MCF 10A (cell line): ENCODE measurements around the gene FNIP2. TPM values are rescaled to one million over a fixed set of nuclear protein-coding genes. Genes with fewer than 3 reads are reported as not detected.
"Not testable (repeated sequence)": the region's sequence is repeated elsewhere in the genome, so short reads cannot be mapped to it uniquely, and the experiment has no call there.

ENCODE experiments used
- BruUV-seq: library from RNA; stranded (reverse); fragments of 400-500 nt; replicated peaks from 2 replicates; lab custom pipeline; 2021; lab: Mats Ljungman, UMichigan
- CTCF ChIA-PET: fragments of 300-600 bp; sonication (Branson Sonifier 250); formaldehyde crosslinking; extraction: SDS; loops from one replicate; lab custom pipeline; 2021; ENCODE audit warnings: antibody characterized with exemption, inconsistent platforms; lab: Yijun Ruan, JAX
- POLR2A ChIA-PET: fragments of 300-600, 350-650 bp; sonication (Branson Sonifier 250); formaldehyde crosslinking; extraction: SDS; loops from one replicate; lab custom pipeline; 2020; ENCODE audit warnings: antibody characterized with exemption, inconsistent platforms; lab: Yijun Ruan, JAX
- DNase-seq: peaks from one replicate; pipeline ENCODE4 v3.0.0-alpha.2; 2018; ENCODE audit not compliant: unreplicated experiment
- H3K27ac Mint-ChIP-seq: one replicate; pipeline ENCODE4 v1.8.0; 2022; ENCODE audit warnings: mild to moderate bottlenecking, low read depth, mixed read lengths; ENCODE audit not compliant: unreplicated experiment
- H3K27me3 Mint-ChIP-seq: one replicate; pipeline ENCODE4 v1.8.0; 2022; ENCODE audit warnings: mixed read lengths; ENCODE audit not compliant: insufficient read depth, unreplicated experiment
- H3K36me3 Mint-ChIP-seq: one replicate; pipeline ENCODE4 v1.8.0; 2022; ENCODE audit warnings: mild to moderate bottlenecking, moderate library complexity, mixed read lengths; ENCODE audit not compliant: insufficient read depth, unreplicated experiment
- H3K4me1 Mint-ChIP-seq: one replicate; pipeline ENCODE4 v1.8.0; 2022; ENCODE audit warnings: mixed read lengths; ENCODE audit not compliant: insufficient read depth, unreplicated experiment
- H3K4me3 Mint-ChIP-seq: one replicate; pipeline ENCODE4 v1.8.0; 2022; ENCODE audit warnings: mild to moderate bottlenecking, moderate library complexity, mixed read lengths; ENCODE audit not compliant: unreplicated experiment
- H3K9me3 Mint-ChIP-seq: one replicate; pipeline ENCODE4 v1.8.0; 2022; ENCODE audit warnings: mixed read lengths; ENCODE audit not compliant: unreplicated experiment
- intact Hi-C: fragments of 100-400 bp; cut with micrococcal nuclease; formaldehyde crosslinking; loops from 2 replicates; pipeline ENCODE4 v1.14.1; 2022
- total RNA-seq: library from RNA; stranded (reverse); gene quantifications from 2 replicates; pipeline ENCODE4 v1.2.3, GENCODE V29; 2022
- TF ChIP-seq, protein P1 (sequence below): fragments of 200-600 bp; IDR thresholded peaks from one replicate; pipeline ENCODE4 v1.8.0; 2022; ENCODE audit warnings: antibody characterized with exemption, mild to moderate bottlenecking; ENCODE audit not compliant: unreplicated experiment

FNIP2 gene
- total RNA-seq, 1 experiment from 2014 or later: 6.4 TPM

DNA sequence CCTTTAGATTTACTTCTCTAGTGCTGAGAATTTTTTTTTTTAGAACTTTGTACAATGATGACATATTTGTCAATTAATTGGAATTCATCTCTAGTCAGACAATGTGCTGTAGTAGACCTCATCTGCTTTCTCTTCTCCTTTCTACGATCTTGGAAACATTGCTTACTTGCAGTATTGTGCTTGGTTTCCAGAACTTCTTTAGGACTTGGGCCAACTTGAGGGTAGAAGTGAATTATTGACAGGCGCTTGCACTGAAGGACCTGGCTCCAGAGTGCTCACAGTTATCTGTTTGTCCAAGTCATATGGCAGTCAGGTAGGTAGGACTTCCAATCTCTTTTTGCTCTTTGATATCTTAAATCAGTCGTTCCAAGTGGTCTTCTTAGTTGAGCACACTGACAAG is 39.6 kb downstream of the FNIP2 start:
- H3K27me3 Mint-ChIP-seq: no peaks in the 10 kb centered on the region
- BruUV-seq: no TSS peak
- no peak overlapping the region for H3K4me3 Mint-ChIP-seq
- no peaks in the 10 kb centered on the region for H3K9me3 Mint-ChIP-seq
- intact Hi-C loops: no loop called here
- TF ChIP-seq, protein P1, sequence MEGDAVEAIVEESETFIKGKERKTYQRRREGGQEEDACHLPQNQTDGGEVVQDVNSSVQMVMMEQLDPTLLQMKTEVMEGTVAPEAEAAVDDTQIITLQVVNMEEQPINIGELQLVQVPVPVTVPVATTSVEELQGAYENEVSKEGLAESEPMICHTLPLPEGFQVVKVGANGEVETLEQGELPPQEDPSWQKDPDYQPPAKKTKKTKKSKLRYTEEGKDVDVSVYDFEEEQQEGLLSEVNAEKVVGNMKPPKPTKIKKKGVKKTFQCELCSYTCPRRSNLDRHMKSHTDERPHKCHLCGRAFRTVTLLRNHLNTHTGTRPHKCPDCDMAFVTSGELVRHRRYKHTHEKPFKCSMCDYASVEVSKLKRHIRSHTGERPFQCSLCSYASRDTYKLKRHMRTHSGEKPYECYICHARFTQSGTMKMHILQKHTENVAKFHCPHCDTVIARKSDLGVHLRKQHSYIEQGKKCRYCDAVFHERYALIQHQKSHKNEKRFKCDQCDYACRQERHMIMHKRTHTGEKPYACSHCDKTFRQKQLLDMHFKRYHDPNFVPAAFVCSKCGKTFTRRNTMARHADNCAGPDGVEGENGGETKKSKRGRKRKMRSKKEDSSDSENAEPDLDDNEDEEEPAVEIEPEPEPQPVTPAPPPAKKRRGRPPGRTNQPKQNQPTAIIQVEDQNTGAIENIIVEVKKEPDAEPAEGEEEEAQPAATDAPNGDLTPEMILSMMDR: no peak
- H3K4me1 Mint-ChIP-seq: peaks cover 19% of the 10 kb centered on the region
- ChIA-PET CTCF (no interaction called here), POLR2A (interaction anchor here (0.7 kb wide), 1 partner anchor 33 kb away, joined by 4 read pairs; no protein-coding TSS in a partner anchor)
- H3K36me3 Mint-ChIP-seq: no peaks in the 10 kb centered on the region
- no peak overlapping the region for H3K27ac Mint-ChIP-seq
- no peak for DNase-seq

- H3K9me3 Mint-ChIP-seq, H3K27me3 Mint-ChIP-seq, intact Hi-C loops, H3K4me3 Mint-ChIP-seq, CTCF ChIA-PET, H3K36me3 Mint-ChIP-seq, BruUV-seq, H3K27ac Mint-ChIP-seq, DNase-seq: not testable (repeated sequence)
- POLR2A ChIA-PET: interaction anchor here (0.8 kb wide), 1 partner anchor 40 kb away, joined by 3 read pairs; no protein-coding TSS in a partner anchor
- peaks cover 19% of the 10 kb centered on the region for H3K4me1 Mint-ChIP-seq
Measured at GRCh38 chr4:158809208-158809607, 40.4 kb downstream of the FNIP2 start.

DNA sequence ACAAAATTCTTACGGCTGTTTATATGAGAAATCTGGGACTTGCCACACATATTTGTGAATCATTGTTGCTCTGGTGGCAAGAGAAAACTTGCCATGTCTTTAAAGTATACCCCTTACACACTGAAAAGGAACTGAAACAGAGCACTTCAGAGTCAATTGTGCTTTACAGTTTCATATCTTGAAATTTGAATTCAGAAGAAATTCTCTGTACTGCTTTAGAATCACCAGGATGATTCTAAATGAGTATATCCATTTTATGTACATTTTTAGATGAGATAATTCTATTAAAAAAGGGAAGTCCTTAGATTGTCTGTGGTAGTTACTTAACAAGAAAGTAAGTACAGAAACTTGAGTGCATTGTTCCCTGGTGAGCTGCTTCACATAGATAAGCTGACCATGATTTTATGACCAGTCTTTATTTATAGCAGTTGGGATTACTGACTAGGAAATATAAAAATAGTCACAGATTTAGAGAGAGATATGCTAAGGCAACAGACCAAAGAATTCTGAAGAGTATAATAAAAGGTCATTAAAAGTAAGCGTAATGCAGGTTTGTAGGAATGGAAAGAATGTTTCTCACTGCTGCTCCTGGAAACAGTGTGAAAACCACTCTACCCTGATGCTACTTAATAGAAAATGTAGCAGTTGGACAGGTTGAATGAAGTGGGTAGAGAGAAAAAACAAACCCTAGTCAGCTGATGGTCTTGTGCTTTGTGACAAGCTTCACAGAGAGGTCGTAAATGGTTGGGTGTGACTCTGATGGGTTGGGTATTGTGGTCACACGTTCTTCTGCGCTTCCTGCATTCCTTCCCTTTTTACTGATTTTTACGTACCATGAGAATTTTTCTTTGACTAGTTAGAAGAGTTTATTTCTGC is 41.0 kb downstream of the FNIP2 start:
- Mint-ChIP-seq H3K4me1 (peaks cover 19% of the 10 kb centered on the region), H3K9me3 (no peaks in the 10 kb centered on the region), H3K27me3 (no peaks in the 10 kb centered on the region), H3K27ac (no peak overlapping the region), H3K36me3 (no peaks in the 10 kb centered on the region), H3K4me3 (no peak overlapping the region)
- TF ChIP-seq, protein P1: no peak
- BruUV-seq: no TSS peak
- CTCF ChIA-PET: interaction anchor here (0.8 kb wide), 1 partner anchor 13 kb away, joined by 3 read pairs; no protein-coding TSS in a partner anchor
- no peak for DNase-seq
- POLR2A ChIA-PET: interaction anchor here (0.5 to 1.2 kb wide), 3 partner anchors 10 to 84 kb away, joined by 3 read pairs; no protein-coding TSS in a partner anchor
- intact Hi-C loops: no loop called here

- H3K4me3 Mint-ChIP-seq: no peak overlapping the region
- POLR2A ChIA-PET: interaction anchor here (1.2 to 1.4 kb wide), 3 partner anchors 11 to 36 kb away, joined by 3 read pairs; no protein-coding TSS in a partner anchor
- intact Hi-C loops: no loop called here
- H3K27me3 Mint-ChIP-seq: no peaks in the 10 kb centered on the region
- H3K36me3 Mint-ChIP-seq: no peaks in the 10 kb centered on the region
- no peak overlapping the region for H3K27ac Mint-ChIP-seq
- peak; percentile 65 for DNase-seq
- no TSS peak for BruUV-seq
- peaks cover 19% of the 10 kb centered on the region for H3K4me1 Mint-ChIP-seq
- TF ChIP-seq, protein P1: no peak
- CTCF ChIA-PET: interaction anchor here (0.8 kb wide), 1 partner anchor 14 kb away, joined by 3 read pairs; no protein-coding TSS in a partner anchor
- no peaks in the 10 kb centered on the region for H3K9me3 Mint-ChIP-seq
Measured at GRCh38 chr4:158810487-158811215, 41.8 kb downstream of the FNIP2 start.
